MCF 10A (cell line): ENCODE data around the gene VSX2. TPM values are rescaled to one million over a fixed set of nuclear protein-coding genes. Genes with fewer than 3 reads are reported as not detected.
A peak's percentile ranks its signal among the peaks of the same experiment; 100 is the strongest.
"Not testable (repeated sequence)": the region's sequence is repeated elsewhere in the genome, so short reads cannot be mapped to it uniquely, and the experiment has no call there.

Experiments used
- BruUV-seq: library from RNA; stranded (reverse); fragments of 400-500 nt; replicated peaks from 2 replicates; lab custom pipeline; 2021; lab: Mats Ljungman, UMichigan
- CTCF ChIA-PET: fragments of 300-600 bp; sonication (Branson Sonifier 250); formaldehyde crosslinking; extraction: SDS; loops from one replicate; lab custom pipeline; 2021; ENCODE audit warnings: antibody characterized with exemption, inconsistent platforms; lab: Yijun Ruan, JAX
- POLR2A ChIA-PET: fragments of 300-600, 350-650 bp; sonication (Branson Sonifier 250); formaldehyde crosslinking; extraction: SDS; loops from one replicate; lab custom pipeline; 2020; ENCODE audit warnings: antibody characterized with exemption, inconsistent platforms; lab: Yijun Ruan, JAX
- DNase-seq: peaks from one replicate; pipeline ENCODE4 v3.0.0-alpha.2; 2018; ENCODE audit not compliant: unreplicated experiment
- H3K27ac Mint-ChIP-seq: one replicate; pipeline ENCODE4 v1.8.0; 2022; ENCODE audit warnings: mild to moderate bottlenecking, low read depth, mixed read lengths; ENCODE audit not compliant: unreplicated experiment
- H3K27me3 Mint-ChIP-seq: one replicate; pipeline ENCODE4 v1.8.0; 2022; ENCODE audit warnings: mixed read lengths; ENCODE audit not compliant: insufficient read depth, unreplicated experiment
- H3K36me3 Mint-ChIP-seq: one replicate; pipeline ENCODE4 v1.8.0; 2022; ENCODE audit warnings: mild to moderate bottlenecking, moderate library complexity, mixed read lengths; ENCODE audit not compliant: insufficient read depth, unreplicated experiment
- H3K4me1 Mint-ChIP-seq: one replicate; pipeline ENCODE4 v1.8.0; 2022; ENCODE audit warnings: mixed read lengths; ENCODE audit not compliant: insufficient read depth, unreplicated experiment
- H3K4me3 Mint-ChIP-seq: one replicate; pipeline ENCODE4 v1.8.0; 2022; ENCODE audit warnings: mild to moderate bottlenecking, moderate library complexity, mixed read lengths; ENCODE audit not compliant: unreplicated experiment
- H3K9me3 Mint-ChIP-seq: one replicate; pipeline ENCODE4 v1.8.0; 2022; ENCODE audit warnings: mixed read lengths; ENCODE audit not compliant: unreplicated experiment
- intact Hi-C: fragments of 100-400 bp; cut with micrococcal nuclease; formaldehyde crosslinking; loops from 2 replicates; pipeline ENCODE4 v1.14.1; 2022
- total RNA-seq: library from RNA; stranded (reverse); gene quantifications from 2 replicates; pipeline ENCODE4 v1.2.3, GENCODE V29; 2022
- TF ChIP-seq, protein P1 (sequence below): fragments of 200-600 bp; IDR thresholded peaks from one replicate; pipeline ENCODE4 v1.8.0; 2022; ENCODE audit warnings: antibody characterized with exemption, mild to moderate bottlenecking; ENCODE audit not compliant: unreplicated experiment

The VSX2 gene
- total RNA-seq, 1 experiment from 2014 or later: not detected

GRCh38 chr14:74263921-74264320, 24.7 kb downstream of the VSX2 start:
- no peak overlapping the region for H3K4me3 Mint-ChIP-seq
- DNase-seq: no peak
- BruUV-seq: no TSS peak
- H3K27me3 Mint-ChIP-seq: no peaks in the 10 kb centered on the region
- no peaks in the 10 kb centered on the region for H3K9me3 Mint-ChIP-seq
- H3K36me3 Mint-ChIP-seq: no peaks in the 10 kb centered on the region
- TF ChIP-seq, protein P1, sequence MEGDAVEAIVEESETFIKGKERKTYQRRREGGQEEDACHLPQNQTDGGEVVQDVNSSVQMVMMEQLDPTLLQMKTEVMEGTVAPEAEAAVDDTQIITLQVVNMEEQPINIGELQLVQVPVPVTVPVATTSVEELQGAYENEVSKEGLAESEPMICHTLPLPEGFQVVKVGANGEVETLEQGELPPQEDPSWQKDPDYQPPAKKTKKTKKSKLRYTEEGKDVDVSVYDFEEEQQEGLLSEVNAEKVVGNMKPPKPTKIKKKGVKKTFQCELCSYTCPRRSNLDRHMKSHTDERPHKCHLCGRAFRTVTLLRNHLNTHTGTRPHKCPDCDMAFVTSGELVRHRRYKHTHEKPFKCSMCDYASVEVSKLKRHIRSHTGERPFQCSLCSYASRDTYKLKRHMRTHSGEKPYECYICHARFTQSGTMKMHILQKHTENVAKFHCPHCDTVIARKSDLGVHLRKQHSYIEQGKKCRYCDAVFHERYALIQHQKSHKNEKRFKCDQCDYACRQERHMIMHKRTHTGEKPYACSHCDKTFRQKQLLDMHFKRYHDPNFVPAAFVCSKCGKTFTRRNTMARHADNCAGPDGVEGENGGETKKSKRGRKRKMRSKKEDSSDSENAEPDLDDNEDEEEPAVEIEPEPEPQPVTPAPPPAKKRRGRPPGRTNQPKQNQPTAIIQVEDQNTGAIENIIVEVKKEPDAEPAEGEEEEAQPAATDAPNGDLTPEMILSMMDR: no peak
- H3K4me1 Mint-ChIP-seq: peaks cover 10% of the 10 kb centered on the region
- H3K27ac Mint-ChIP-seq: no peak overlapping the region
- POLR2A ChIA-PET: no interaction called here
- intact Hi-C loops: no loop called here
- CTCF ChIA-PET: interaction anchor here (1.4 kb wide), 1 partner anchor 152 kb away, joined by 3 read pairs; no protein-coding TSS in a partner anchor

- intact Hi-C loops: no loop called here
- TF ChIP-seq, protein P1: no peak
- POLR2A ChIA-PET: no interaction called here
- DNase-seq: no peak
- Mint-ChIP-seq H3K9me3 (no peaks in the 10 kb centered on the region), H3K4me3 (no peak overlapping the region), H3K4me1 (peaks cover 10% of the 10 kb centered on the region), H3K36me3 (no peaks in the 10 kb centered on the region), H3K27me3 (no peaks in the 10 kb centered on the region), H3K27ac (no peak overlapping the region)
- CTCF ChIA-PET: no interaction called here
- BruUV-seq: no TSS peak
Measured at GRCh38 chr14:74265301-74265965, 26.2 kb downstream of the VSX2 start.

- H3K27ac Mint-ChIP-seq: no peak overlapping the region
- CTCF ChIA-PET: interaction anchor here (0.5 to 2.2 kb wide), 2 partner anchors 10 to 12 kb away, joined by 3 to 10 read pairs; no protein-coding TSS in a partner anchor
- no TSS peak for BruUV-seq
Measured at GRCh38 chr14:74267588-74267987, 28.3 kb downstream of the VSX2 start.

GRCh38 chr14:74270382-74271177, 31.3 kb downstream of the VSX2 start:
- POLR2A ChIA-PET: interaction anchor here (0.9 kb wide), 1 partner anchor 9 kb away, joined by 3 read pairs; no protein-coding TSS in a partner anchor
- not testable (repeated sequence) for BruUV-seq

More at GRCh38 chr14:74267588-74267987, 28.3 kb downstream of the VSX2 start:
- Mint-ChIP-seq H3K4me3 (no peak overlapping the region), H3K36me3 (no peaks in the 10 kb centered on the region), H3K4me1 (peaks cover 6% of the 10 kb centered on the region), H3K27me3 (peaks cover 13% of the 10 kb centered on the region), H3K9me3 (no peaks in the 10 kb centered on the region)
- TF ChIP-seq, protein P1: no peak
- POLR2A ChIA-PET: no interaction called here
- intact Hi-C loops: no loop called here
- no peak for DNase-seq

More at GRCh38 chr14:74270382-74271177, 31.3 kb downstream of the VSX2 start:
- H3K4me1 Mint-ChIP-seq, H3K27ac Mint-ChIP-seq, H3K9me3 Mint-ChIP-seq, intact Hi-C loops, H3K4me3 Mint-ChIP-seq, H3K36me3 Mint-ChIP-seq: not testable (repeated sequence)
- peak; percentile 65 for DNase-seq
- peaks cover 14% of the 10 kb centered on the region for H3K27me3 Mint-ChIP-seq
- CTCF ChIA-PET: interaction anchor here (1.3 kb wide), 1 partner anchor 13 kb away, joined by 4 read pairs; no protein-coding TSS in a partner anchor
